ENCODE data around the gene CMPK2.
"Not testable (repeated sequence)": the region's sequence is repeated elsewhere in the genome, so short reads cannot be mapped to it uniquely, and the experiment has no call there.

Gene CMPK2

DNA sequence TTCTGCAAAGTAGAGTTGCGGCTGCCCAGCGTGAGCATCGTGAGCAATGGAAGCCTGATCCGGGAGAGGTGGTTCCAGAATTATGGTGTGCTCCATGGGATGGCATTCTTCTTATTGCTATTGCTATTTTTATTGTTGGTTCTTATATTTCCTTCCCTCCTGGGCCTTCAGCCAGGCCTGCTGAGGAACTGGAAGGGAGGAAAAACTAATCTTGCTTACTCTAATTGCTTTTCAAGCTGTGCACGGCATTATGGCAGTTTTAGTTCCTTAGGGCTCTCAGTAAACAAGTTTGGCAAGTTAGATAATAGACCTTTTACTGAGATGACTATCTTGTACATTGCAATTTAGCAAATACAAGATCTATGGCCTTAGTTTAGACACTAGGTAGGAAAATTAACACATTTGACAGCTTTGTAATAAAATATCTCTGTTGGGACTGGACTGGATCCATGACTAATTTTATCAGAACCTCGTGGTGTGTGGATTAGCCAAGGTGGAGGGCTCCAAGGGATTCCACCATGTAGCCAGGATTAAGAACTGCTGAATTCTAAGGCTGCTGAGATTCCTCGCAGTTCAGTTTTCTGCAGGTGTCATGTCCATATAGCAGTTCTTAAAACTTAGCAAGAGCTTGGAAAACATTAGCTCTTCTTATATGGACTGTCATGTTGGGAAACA, 17.9 kb upstream of the CMPK2 start:
- no peak for DNase-seq (ENCODE audit: low read depth, low spot score)
- no peak overlapping the region for H3K4me3 ChIP-seq (ENCODE audit: low read length)

DNA sequence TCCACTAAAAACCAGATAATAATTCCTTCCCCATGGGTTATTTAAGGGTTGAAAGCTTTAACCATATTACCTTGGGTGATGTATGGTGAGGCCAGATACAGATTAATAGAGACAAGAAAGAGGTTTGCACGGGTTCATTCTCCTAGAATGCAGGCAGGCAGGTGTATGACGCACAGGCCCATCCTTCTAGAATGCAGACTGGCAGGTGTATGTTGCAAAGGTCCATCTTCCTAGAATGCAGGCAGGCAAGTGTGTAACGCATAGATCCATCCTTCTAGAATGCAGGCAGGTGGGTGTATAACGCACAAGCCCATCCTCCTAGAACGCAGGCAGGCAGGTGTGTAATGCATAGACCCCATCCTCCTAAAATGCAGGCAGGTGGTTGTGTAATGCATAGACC, 15.8 kb upstream of the CMPK2 start:
- no peak overlapping the region for H3K4me3 ChIP-seq (ENCODE audit: low read length)
- DNase-seq (ENCODE audit: low read depth, low spot score), result no peak

DNA sequence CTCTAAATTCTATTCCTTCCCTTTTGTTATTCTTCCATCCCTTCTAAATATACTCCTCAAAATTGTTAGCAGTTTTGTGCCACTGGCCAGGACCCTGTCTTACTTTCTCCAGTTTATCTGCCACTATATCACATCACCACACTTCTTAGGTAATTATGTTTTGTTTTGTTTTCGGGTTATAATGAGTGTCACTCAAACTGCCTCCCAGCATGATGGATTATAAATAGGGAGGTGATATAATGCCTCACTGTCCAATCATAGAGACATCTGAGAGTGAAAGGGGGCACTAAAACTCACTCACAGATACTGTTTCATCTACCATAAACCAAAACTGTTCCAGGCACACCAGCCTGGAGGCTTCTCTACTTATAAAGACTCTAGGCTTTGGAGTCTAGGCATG, 15.3 kb upstream of the CMPK2 start:
- H3K4me3 ChIP-seq (ENCODE audit: low read length), result no peak overlapping the region
- no peak for DNase-seq (ENCODE audit: low read depth, low spot score)

DNA sequence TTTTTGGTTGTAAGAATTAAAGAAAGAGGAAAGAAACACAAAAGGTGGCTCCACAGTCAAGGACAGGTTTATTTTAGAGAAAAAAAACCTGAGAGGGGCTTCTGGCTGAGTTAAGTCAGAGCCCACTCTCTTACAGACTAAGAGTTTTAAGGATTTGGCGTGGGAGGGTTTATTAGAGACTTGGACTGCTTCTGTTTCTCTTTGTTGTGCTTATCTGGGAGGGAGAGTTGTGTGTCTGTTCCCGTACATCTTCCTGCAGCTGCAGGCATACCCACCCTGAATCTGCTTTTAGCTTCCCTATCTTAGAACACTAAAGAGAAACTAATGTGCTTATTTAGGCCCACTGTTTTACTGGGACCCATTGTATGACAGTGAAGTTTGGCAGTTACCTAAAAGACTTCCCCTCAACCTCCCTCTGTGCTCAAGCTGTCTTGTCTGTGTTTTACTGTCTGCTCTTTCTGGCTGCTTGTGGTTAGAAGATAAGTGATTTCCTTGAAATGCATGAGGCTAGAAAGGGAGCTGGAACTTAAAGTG, 14.6 kb upstream of the CMPK2 start:
- peak overlapping the region; percentile 41 for H3K4me3 ChIP-seq (ENCODE audit: low read length)
- DNase-seq (ENCODE audit: low read depth, low spot score), result peak; percentile 95

DNA sequence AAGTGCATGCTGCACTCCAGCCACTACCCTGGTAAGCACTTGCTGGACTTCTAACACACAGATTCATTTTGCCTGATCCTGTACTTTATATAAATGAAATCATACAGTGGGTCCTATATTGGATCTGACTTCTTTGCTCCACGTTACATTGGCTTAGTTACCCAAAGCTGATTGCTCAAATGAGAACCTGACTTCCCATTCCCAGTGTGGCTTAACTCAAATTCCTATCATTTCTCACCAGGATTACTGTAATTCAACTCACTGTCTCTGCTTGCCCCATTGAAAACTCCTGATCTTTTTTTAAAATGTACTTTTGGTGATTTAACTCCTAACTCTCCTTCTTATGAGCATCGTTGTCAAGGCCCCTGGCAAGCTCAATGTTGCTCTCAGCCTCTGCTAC, 13.3 kb upstream of the CMPK2 start:
- DNase-seq (ENCODE audit: low read depth, low spot score), result no peak
- peak overlapping the region; percentile 1 for H3K4me3 ChIP-seq (ENCODE audit: low read length)

DNA sequence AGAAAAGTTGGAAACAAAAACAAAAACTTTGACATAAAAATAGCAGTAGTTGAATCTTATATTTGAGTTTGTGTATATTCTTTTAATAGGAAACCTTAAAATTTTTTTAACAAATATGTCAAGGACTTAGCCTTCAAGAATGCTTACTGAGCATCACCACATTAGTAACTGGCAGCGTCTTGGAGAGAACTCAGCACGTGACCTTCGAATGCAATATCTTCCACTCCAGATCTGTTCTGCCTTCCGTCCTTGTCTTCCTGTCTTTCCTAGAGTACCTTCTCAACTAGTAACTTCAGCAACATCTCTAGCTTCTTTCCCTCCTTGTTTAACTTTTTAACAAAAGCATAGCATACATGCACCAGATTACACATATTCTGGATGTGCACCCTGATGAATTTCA, 12.8 kb upstream of the CMPK2 start:
- peak overlapping the region; percentile 1; the same call in 1 of the 2 replicates for H3K4me3 ChIP-seq (ENCODE audit: low read length)
- peak; percentile 55 for DNase-seq (ENCODE audit: low read depth, low spot score)

DNA sequence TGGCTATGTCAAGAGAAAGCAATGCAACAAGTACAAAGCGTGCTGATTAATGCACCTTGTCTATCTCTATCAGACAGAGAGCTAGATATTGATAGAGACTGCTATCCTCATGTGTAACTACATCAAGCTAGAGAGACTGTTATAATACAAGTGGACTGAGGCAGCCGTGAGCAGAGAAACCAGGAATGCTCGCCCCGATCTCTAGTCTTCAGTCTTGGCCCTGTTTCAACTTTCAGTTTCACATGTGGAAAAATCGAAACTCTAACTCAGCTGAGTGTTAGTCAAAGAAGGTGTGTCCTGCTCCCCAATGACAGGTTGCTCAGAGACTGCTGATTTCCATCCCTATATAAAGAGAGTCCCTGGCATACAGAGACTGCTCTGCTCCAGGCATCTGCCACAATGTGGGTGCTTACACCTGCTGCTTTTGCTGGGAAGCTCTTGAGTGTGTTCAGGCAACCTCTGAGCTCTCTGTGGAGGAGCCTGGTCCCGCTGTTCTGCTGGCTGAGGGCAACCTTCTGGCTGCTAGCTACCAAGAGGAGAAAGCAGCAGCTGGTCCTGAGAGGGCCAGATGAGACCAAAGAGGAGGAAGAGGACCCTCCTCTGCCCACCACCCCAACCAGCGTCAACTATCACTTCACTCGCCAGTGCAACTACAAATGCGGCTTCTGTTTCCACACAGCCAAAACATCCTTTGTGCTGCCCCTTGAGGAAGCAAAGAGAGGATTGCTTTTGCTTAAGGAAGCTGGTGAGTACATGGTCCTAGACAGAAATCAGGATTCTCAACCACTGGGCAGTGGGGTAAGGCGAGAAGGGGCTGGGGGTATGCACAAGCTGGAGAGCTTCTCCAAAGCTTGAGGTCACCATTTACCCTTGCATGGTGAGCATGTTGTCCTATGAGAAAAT, 11.9 kb upstream of the CMPK2 start, which contains the start of gene RSAD2:
TSS of gene RSAD2 (plus strand) at position 376 of the 903 bp plus-strand sequence. CDS start at position 400, 24 bp downstream.
- DNase-seq (ENCODE audit: low read depth, low spot score), result peak; percentile 68
- peak within 1 kb of the TSS; percentile 52 for H3K4me3 ChIP-seq (ENCODE audit: low read length)

DNA sequence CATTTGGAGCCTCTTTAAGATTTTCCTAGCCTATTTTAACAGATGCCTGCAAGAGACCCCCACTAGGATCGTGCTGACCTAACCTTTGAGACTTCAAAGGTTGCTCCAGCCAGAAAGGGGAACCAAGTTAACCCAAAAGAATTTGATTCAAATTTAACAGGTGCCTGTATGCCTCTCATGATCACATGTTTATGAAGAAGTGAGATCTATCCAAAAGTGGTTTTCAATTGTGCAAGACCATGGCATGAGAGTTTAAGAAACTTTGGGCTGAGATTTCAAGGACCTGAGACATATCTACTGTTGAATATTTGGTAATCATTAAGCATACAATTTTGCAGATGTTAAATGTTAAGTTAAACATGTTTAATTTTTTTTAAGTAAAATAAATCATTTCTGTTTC, 10.6 kb upstream of the CMPK2 start:
- no peak overlapping the region for H3K4me3 ChIP-seq (ENCODE audit: low read length)
- DNase-seq (ENCODE audit: low read depth, low spot score), result no peak

DNA sequence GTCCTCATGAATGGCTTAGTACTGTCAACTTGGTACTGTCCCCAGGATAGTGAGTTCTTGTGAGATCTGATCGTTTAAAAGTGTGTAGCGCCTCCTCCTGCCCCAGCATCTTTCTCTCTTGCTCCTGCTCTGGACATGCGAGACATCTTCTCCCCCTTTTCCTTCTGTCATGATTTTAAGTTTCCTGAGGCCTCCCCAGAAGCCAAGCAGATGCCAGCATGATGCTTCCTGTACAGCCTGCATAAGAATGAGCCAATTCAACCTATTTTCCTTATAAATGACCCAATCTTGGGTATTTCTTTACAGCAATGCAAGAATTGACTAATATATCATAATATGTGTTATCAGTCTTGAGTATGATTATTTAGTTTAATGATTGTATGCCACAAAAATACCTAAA, 8.3 kb upstream of the CMPK2 start:
- H3K4me3 ChIP-seq (ENCODE audit: low read length), result no peak overlapping the region
- no peak for DNase-seq (ENCODE audit: low read depth, low spot score)

DNA sequence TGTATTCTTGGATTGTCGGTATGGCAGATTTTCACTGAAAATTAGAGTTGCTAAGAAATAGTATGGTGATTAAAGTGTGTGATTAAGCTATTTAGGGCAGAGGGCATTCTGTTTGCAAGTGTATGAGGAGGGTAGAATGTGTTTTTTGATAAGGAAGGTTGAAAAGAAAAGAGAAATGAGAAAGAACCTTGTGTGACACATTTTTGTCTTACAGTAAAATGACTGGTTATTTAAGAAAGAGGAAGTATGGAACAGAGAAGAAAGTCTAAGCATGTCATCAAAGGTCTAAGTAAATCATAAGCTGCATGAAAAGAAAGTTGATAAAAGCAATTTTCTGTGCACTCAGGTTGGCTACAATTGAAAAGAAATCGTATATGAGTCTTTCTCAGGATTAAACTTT, 6.7 kb upstream of the CMPK2 start:
- no peak for DNase-seq (ENCODE audit: low read depth, low spot score)
- no peak overlapping the region for H3K4me3 ChIP-seq (ENCODE audit: low read length)

DNA sequence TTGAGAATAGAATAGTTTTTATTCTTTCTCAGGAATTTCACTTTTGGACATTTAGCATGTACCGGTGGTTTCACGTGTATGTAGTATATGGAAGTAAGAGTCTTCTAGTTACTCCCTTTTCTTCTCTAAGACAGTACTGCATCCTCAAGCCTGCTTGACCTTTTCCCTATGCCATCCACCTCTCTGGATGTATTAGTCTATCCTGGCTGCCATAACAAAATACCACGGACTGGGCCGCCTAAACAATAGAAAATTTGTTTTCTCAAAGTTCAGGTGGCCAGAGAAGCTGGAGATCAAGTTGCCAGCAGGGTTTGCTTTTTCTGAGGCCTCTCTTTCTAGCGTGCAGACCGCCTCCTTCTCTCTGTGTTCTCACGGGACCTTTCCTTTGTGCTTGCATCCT, 1.3 kb upstream of the CMPK2 start:
- DNase-seq (ENCODE audit: low read depth, low spot score), result no peak
- H3K4me3 ChIP-seq (ENCODE audit: low read length), result no peak overlapping the region

DNA sequence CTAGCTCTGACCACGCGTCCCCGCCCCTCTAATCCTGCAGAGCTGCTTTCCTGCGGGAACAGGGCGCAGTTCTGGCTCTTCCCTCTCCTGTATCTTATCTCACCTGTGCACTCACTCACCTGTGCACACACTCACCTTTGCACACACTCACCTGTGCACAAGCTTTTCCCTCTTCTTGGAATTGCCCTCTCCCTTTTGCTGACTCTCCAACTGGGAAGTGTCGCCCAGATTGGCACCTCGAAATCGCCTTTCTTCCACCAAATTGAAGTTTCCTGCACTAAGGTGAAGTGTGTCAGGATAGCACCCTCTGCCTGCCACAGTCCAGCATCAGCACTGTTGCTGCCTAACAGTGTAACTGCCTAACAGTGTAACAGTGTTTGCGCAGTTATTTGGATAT, 566 bp upstream of the CMPK2 start:
- H3K4me3 ChIP-seq (ENCODE audit: low read length), result peak overlapping the region; percentile 68
- DNase-seq (ENCODE audit: low read depth, low spot score), result peak; percentile 60

DNA sequence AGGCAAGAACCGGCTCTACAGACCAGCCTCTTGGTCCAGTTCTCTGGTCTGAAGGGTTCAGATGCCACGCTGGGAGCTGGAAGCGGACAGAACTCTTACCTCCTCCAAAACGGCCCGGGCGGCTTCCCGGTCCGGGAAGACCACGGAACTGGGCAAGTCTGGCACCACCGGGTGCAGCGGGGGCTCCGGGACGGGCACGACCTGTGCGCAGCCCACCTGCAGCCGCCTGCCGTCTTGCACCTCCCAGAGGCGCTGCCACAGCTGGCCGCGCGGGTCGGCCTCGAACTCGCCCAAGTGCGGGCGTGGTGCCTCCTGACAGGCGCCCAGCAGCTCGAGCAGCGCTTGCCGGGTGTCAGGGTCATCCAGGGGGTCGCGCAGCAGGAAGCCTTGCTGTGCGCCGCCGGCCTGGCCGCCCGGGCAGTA, 773 bp downstream of the CMPK2 start:
- peak overlapping the region; percentile 68 for H3K4me3 ChIP-seq (ENCODE audit: low read length)
- DNase-seq (ENCODE audit: low read depth, low spot score), result no peak

DNA sequence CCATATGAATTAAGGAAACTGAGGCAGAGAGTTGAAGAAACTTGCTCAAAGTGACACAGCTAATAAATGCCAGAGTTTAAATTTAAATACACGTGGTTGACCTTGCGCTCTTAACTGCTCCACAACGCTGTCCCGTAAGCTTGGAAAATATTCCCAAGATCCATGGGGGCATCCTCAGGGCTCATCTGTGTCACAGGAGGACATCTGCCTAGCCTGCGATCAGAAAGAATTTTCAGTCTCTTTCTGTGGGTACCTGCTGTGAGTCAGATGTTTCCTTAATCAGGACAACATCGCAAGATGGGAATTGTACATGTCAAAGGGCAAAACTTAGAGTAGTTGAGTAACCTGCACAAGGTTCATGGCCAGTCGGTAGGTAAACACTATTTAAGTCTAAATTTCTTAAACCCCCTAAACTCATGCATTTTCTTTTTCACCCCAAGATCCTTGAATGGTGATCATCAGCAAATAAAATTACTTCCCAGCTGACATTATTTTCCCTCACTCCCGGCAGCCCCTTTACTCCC, 1.4 kb downstream of the CMPK2 start:
- DNase-seq (ENCODE audit: low read depth, low spot score), result no peak
- peak overlapping the region; percentile 68 for H3K4me3 ChIP-seq (ENCODE audit: low read length)

DNA sequence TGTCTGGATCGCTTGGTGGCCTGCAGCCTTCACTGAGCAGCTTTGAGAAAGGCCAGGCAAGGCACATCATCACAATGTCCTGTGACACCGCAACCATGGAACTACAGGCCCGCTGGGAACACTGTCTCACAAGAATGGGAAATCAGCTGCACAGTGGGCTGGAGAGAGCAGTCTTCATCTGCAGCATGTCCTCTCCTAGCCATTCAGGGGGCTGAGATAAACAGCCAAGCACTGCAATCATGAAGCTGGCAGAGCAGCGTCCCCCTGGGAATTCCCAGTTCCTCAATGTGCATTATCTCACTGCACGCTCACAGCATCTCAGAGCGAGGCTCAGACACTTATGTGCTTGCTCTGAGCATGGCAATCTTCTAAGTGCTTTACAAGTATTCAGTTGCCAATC, 1.9 kb downstream of the CMPK2 start:
- DNase-seq (ENCODE audit: low read depth, low spot score), result no peak
- peak overlapping the region; percentile 68; the same call in 1 of the 2 replicates for H3K4me3 ChIP-seq (ENCODE audit: low read length)

DNA sequence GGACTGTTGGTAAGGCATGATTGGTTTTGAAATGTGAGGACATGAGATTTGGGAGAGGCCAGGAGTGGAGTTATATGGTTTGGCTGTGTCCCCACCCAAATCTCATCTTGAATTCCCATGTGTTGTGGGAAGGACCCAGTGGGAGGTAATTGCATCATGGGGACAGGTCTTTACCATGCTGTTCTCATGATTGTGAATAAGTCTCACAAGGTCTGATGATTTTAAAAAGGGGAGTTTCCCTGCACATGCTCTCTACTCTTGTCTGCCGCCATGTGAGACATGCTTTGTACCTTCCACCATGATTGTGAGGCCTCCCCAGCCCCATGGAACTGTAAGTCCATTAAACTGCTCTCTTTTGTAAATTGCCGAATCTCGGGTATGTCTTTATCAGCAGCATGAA, 5.4 kb downstream of the CMPK2 start:
- no peak for DNase-seq (ENCODE audit: low read depth, low spot score)
- no peak overlapping the region for H3K4me3 ChIP-seq (ENCODE audit: low read length)

DNA sequence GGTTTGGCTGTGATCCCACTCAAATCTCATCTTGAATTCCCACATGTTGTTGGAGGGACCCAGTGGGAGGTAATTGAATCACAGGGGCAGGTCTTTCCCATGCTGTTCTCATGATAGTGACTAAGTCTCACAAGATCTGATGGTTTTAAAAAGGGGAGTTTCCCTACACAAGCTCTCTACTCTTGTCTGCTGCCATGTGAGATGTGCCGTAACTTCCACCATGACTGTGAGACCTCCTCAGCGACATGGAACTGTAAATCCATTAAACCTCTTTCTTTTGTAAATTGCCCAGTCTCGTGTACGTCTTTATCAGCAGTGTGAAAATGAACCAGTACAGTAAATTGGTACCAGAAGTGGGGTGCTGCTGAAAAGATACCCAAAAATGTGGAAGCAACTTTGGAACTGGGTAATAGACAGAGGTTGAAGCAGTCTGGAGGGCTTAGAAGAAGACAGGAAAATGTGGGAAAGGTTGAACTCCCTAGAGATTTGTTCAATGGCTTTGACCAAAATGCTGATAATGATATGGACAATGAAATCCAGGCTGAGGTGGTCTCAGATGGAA, 7.2 kb downstream of the CMPK2 start:
- not testable (repeated sequence) for DNase-seq (ENCODE audit: low read depth, low spot score); H3K4me3 ChIP-seq (ENCODE audit: low read length)

DNA sequence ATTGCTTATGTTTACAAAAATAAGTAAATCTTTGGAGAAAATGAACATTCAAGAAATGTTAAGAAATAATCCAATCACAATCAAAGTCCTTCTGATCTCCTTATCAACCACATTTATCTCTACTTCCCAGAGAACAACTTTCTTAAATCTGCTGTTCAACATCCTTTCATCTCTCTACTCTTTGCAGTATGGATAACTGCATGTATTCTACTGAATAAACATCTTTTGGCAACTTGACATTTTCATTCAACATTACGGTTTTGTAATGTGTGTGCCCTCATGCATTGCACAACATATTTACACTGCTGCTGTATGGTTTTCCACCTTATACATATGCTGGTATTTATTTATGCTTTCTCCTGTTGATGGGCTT, 9.2 kb downstream of the CMPK2 start:
- DNase-seq (ENCODE audit: low read depth, low spot score), result peak; percentile 58
- H3K4me3 ChIP-seq (ENCODE audit: low read length), result no peak overlapping the region

DNA sequence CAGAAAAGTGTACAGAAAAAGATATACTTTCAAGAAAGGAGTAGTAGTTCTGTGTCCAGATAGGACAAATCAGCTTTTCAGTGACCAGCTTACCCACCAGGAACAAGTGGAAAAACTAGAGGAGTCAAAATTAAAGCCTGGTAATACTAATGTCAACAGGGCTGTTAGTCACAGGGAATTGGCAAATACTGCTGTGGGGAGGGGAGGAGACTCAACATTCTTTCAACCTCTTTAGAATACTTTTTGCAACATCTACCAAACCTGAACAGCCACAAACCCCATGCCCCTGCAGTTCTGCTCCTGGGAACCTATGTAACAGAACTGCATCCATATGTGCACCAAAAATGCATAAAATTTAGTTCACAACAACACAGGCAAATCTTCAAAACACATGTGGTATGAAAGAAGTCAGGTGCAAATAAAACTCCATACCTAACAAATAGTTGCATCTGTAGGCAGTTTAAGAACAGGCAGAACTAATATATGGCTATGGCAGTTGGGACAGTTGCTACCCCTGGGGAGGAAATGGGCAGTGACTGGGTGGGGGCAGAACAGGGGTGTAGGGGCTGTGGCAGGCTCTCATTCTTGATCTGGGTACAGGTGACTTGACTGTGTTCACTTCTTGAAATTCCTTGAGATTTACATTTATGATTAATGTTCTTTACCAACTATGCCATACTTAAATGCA, 9.7 kb downstream of the CMPK2 start:
- H3K4me3 ChIP-seq (ENCODE audit: low read length), result no peak overlapping the region
- peak; percentile 74 for DNase-seq (ENCODE audit: low read depth, low spot score)
